ENCODE data around the gene BCAS4. TPM values are rescaled to one million over a fixed set of nuclear protein-coding genes. Genes with fewer than 3 reads are reported as not detected.

Gene BCAS4
- total RNA-seq, 4 donors from 2014 or later: 0.18 to 2.3 (median 0.54) TPM

DNA sequence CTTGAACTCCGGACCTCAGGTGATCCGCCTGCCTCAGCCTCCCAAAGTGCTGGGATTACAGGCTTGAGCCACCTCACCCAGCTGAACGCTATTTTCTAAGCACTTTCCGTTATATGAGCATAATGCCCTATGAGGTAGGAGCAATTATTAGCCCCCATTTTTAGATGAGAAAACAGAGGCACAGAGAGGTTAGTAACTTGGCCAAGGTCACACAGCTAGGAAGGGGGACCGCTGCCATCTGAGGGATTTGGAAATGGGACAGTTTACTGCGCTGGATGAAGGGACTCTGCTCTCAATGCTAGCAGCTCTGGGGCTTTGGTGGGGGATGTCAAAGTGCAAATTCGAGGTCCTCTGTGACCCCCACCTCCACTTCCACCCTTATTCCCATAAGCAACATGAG, 62.5 kb downstream of the BCAS4 start:
- Histone ChIP-seq H3K9me3 (no peaks in the 10 kb centered on the region), H3K27me3 (no peaks in the 10 kb centered on the region), H3K36me3 (no peaks in the 10 kb centered on the region), H3K27ac (no peak overlapping the region), H3K4me3 (no peak overlapping the region), H3K4me1 (peaks cover 0 to 26% (median 3%) of the 10 kb centered on the region in 3 donors)
- DNase-seq: no peak
- intact Hi-C loops (cut with DNase I): no loop called here
- TF ChIP-seq, protein P1, sequence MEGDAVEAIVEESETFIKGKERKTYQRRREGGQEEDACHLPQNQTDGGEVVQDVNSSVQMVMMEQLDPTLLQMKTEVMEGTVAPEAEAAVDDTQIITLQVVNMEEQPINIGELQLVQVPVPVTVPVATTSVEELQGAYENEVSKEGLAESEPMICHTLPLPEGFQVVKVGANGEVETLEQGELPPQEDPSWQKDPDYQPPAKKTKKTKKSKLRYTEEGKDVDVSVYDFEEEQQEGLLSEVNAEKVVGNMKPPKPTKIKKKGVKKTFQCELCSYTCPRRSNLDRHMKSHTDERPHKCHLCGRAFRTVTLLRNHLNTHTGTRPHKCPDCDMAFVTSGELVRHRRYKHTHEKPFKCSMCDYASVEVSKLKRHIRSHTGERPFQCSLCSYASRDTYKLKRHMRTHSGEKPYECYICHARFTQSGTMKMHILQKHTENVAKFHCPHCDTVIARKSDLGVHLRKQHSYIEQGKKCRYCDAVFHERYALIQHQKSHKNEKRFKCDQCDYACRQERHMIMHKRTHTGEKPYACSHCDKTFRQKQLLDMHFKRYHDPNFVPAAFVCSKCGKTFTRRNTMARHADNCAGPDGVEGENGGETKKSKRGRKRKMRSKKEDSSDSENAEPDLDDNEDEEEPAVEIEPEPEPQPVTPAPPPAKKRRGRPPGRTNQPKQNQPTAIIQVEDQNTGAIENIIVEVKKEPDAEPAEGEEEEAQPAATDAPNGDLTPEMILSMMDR (IDR thresholded peaks at IDR 0.05): no peak
- TF ChIP-seq POLR2A (IDR thresholded peaks at IDR 0.05): no peak
- WGBS, 2 donors: 87 to 91% methylated on average over 3 to 6 of the region's 7 CpGs

DNA sequence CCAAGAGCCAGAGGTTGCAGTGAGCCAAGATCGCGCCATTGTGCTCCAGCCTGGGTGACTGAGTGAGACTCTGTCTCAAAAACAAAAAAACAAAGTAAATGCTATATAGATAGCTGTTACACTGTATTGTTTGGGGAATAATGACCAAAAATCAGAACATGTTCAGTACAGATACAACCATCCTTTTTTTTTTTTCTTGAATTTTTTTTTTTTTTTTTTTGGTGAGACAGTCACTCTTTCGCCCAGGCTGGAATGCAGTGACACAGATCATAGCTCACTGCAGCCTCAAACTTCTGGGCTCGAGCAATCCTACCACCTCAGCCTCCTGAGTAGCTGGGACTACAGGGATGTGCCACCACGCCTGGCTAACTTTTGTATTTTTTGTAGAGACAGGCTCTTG, 63.7 kb downstream of the BCAS4 start:
- no peaks in the 10 kb centered on the region for H3K27me3 ChIP-seq
- no peak for DNase-seq
- TF ChIP-seq, protein P1 (IDR thresholded peaks at IDR 0.05): no peak
- no peak for TF ChIP-seq POLR2A (IDR thresholded peaks at IDR 0.05)
- peaks cover 0 to 26% (median 3%) of the 10 kb centered on the region in 3 donors for H3K4me1 ChIP-seq
- intact Hi-C loops (cut with DNase I): no loop called here
- H3K4me3 ChIP-seq: no peak overlapping the region
- no peaks in the 10 kb centered on the region for H3K36me3 ChIP-seq
- WGBS, 2 donors: 92 to 98% methylated on average over 5 of the region's 5 CpGs
- no peaks in the 10 kb centered on the region for H3K9me3 ChIP-seq
- no peak overlapping the region for H3K27ac ChIP-seq

DNA sequence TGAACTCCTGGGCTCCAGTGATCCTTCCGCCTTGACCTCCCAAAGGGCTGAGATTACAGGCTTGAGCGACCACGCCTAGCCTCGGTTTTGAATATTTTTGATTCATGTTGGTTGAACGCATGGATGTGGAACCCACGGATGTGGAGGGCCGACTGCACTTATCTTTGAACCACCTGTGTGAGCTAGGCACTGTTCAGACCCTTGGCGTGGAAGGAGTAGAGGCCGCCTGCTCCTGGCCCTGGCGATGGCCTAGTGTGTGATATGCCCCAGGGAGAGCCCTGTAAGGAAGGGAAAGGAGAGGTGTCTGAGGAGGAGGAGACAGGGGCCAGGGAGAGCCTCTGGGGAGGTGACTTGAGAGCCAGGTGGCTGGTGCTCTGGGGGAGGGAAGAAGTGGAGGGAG, 64.3 kb downstream of the BCAS4 start:
- no peak for TF ChIP-seq POLR2A (IDR thresholded peaks at IDR 0.05)
- TF ChIP-seq, protein P1 (IDR thresholded peaks at IDR 0.05): no peak
- no peak for DNase-seq
- H3K9me3 ChIP-seq: no peaks in the 10 kb centered on the region
- H3K4me1 ChIP-seq: peaks cover 0 to 26% (median 3%) of the 10 kb centered on the region in 3 donors
- no peaks in the 10 kb centered on the region for H3K27me3 ChIP-seq
- no peak overlapping the region for H3K4me3 ChIP-seq
- H3K36me3 ChIP-seq: no peaks in the 10 kb centered on the region
- intact Hi-C loops (cut with DNase I): no loop called here
- no peak overlapping the region for H3K27ac ChIP-seq
- WGBS, 2 donors: 82 to 90% methylated on average over 2 to 5 of the region's 10 CpGs

DNA sequence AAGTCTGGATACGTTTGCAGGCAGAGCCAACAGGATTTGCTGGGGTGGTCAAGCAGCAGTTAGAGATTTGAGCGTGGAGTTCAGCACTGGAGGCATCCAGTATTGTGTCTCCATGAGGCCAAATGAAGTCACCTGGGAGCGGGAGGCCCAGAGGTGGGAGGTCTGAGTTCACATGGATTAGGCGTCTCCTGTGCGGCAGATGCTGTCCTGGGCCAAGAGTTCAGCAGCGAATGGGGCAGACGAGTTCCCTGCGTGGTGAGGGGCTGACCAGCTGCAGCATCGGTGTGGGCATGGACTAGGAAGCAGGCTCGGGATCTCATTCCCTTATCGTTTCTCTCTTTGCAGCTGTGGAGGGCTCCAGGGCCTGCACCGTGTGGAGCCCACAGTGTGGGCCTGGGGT, 66.2 kb downstream of the BCAS4 start:
- WGBS, 2 donors: 83 to 87% methylated on average over 9 of the region's 12 CpGs
- TF ChIP-seq, protein P1 (IDR thresholded peaks at IDR 0.05): no peak
- no peak for TF ChIP-seq POLR2A (IDR thresholded peaks at IDR 0.05)
- no peak for DNase-seq
- Histone ChIP-seq H3K27me3 (no peaks in the 10 kb centered on the region), H3K4me3 (no peak overlapping the region), H3K36me3 (no peaks in the 10 kb centered on the region), H3K27ac (no peak overlapping the region), H3K4me1 (peaks cover 0 to 20% (median 5%) of the 10 kb centered on the region in 3 donors), H3K9me3 (no peaks in the 10 kb centered on the region)
- intact Hi-C loops (cut with DNase I): no loop called here

DNA sequence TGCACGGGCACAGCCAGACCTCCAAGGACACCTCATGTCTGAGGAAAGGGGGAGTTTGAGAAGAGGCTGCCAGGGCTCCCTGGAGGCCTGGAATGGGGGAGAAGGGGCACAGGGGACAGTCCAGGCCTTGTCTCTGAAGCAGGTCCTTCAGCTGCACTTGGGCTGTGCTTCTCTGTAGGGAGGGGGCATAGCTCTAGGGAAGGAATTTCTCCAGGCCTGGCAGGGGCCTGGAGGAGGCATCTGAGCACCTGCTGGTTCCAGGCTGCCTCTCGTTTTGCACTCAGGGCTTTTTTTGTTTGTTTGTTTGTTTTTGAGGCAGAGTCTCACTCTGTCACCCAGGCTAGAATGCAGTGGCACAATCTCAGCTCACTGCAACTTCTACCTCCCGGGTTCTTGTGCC, 67.7 kb downstream of the BCAS4 start:
- Histone ChIP-seq H3K4me1 (peaks cover 3 to 17% (median 6%) of the 10 kb centered on the region in 3 donors), H3K9me3 (no peaks in the 10 kb centered on the region), H3K4me3 (no peak overlapping the region), H3K36me3 (no peaks in the 10 kb centered on the region), H3K27ac (no peak overlapping the region), H3K27me3 (no peaks in the 10 kb centered on the region)
- no peak for TF ChIP-seq POLR2A (IDR thresholded peaks at IDR 0.05)
- TF ChIP-seq, protein P1 (IDR thresholded peaks at IDR 0.05): no peak
- intact Hi-C loops (cut with DNase I): no loop called here
- DNase-seq: no peak
- 56 to 75% methylated on average over 2 to 3 of the region's 3 CpGs for WGBS, 2 donors

Measured in esophagus squamous epithelium (tissue), 5 donors.